DOHH2 (cell line): ENCODE measurements around the gene ZNF385C.
A peak's percentile ranks its signal among the peaks of the same experiment; 100 is the strongest.

Experiments used
- H3F3A ChIP-seq: fragments of 200-600 bp; sonication (generic), shearing (Covaris generic); 2 replicates; pipeline ENCODE4 v1.6.0; 2016; ENCODE audit warnings: antibody characterized with exemption, mild to moderate bottlenecking; ENCODE audit not compliant: control insufficient read depth, insufficient read depth
- H3K27ac ChIP-seq: fragments of 200-600 bp; sonication (generic); 2 replicates; pipeline ENCODE4 v1.5.1; 2014; ENCODE audit warnings: low read depth, mild to moderate bottlenecking, low read length, moderate library complexity
- H3K27me3 ChIP-seq: fragments of 200-600 bp; sonication (generic); 2 replicates; pipeline ENCODE4 v1.6.1; 2014; ENCODE audit warnings: mild to moderate bottlenecking, low read length, mixed read lengths; ENCODE audit not compliant: control insufficient read depth
- H3K36me3 ChIP-seq: fragments of 200-600 bp; sonication (generic); 2 replicates; pipeline ENCODE4 v1.6.1; 2014; ENCODE audit warnings: mild to moderate bottlenecking, low read length, moderate library complexity, mixed read lengths; ENCODE audit not compliant: control insufficient read depth
- H3K4me1 ChIP-seq: fragments of 200-600 bp; sonication (generic); 2 replicates; pipeline ENCODE4 v1.6.1; 2014; ENCODE audit warnings: mild to moderate bottlenecking, low read length, mixed read lengths; ENCODE audit not compliant: control insufficient read depth
- H3K4me2 ChIP-seq: fragments of 200-600 bp; sonication (generic); 2 replicates; pipeline ENCODE4 v1.6.0; 2014; ENCODE audit warnings: mild to moderate bottlenecking, low read length, moderate library complexity
- H3K4me3 ChIP-seq: fragments of 200-600 bp; sonication (generic); 2 replicates; pipeline ENCODE4 v1.5.1; 2014; ENCODE audit warnings: mild to moderate bottlenecking, low read length, mixed read lengths
- H3K79me2 ChIP-seq: fragments of 200-600 bp; sonication (generic); 2 replicates; pipeline ENCODE4 v1.6.1; 2014; ENCODE audit warnings: mild to moderate bottlenecking, low read length, mixed read lengths; ENCODE audit not compliant: control insufficient read depth
- H3K9me2 ChIP-seq: fragments of 200-600 bp; sonication (generic); replicated peaks from 2 replicates; pipeline ENCODE4 v1.6.1; 2014; ENCODE audit warnings: mild to moderate bottlenecking, low read length, mixed read lengths; ENCODE audit not compliant: control insufficient read depth
- H3K9me3 ChIP-seq: fragments of 200-600 bp; sonication (generic); 2 replicates; pipeline ENCODE4 v1.6.1; 2014; ENCODE audit warnings: antibody characterized with exemption, low read length, mixed read lengths; ENCODE audit not compliant: control insufficient read depth, insufficient read depth
- H4K20me1 ChIP-seq: fragments of 200-600 bp; sonication (generic); 2 replicates; pipeline ENCODE4 v1.6.0; 2014; ENCODE audit warnings: low read depth, mild to moderate bottlenecking, antibody characterized with exemption, low read length, moderate library complexity; ENCODE audit not compliant: control insufficient read depth, insufficient read depth
- EZH2phosphoT487 ChIP-seq: fragments of 200-600 bp; sonication (generic); IDR thresholded peaks from 2 replicates; pipeline ENCODE4 v1.6.1; 2017; ENCODE audit warnings: borderline replicate concordance, mild to moderate bottlenecking, antibody characterized with exemption, low read length, moderate library complexity, mixed read lengths
- TF ChIP-seq, protein P1 (sequence below): fragments of 200-600 bp; sonication (generic); IDR thresholded peaks from one replicate; pipeline ENCODE4 v1.5.1; 2014; ENCODE audit warnings: antibody characterized with exemption, mild to moderate bottlenecking, low read depth, low read length; ENCODE audit not compliant: poor library complexity, severe bottlenecking

The ZNF385C gene

DNA sequence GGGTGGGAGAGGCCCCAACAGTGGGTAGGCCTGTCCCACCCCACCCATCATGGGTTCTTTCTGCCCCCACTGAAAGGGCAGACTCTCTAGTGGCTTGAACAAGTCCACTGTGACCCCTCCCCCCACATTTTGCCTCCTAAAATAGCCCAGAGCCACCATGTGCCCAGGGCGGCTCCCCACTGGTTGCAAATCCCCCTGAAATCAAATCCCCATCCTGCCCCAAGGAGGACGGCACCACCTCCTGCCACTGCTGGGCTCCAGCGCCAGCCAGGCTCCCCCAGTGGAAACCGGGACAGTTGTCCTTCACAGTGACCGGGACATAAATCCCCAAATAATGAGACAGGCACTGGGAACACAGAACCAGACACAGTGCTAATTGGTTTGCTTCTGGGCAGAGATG lies 20.5 kb downstream of the ZNF385C start:
- Histone ChIP-seq H4K20me1 (no peaks in the 10 kb centered on the region), H3K36me3 (no peaks in the 10 kb centered on the region), H3K9me2 (no peaks in the 10 kb centered on the region), H3K4me2 (no peak overlapping the region), H3K27ac (no peak overlapping the region), H3K4me3 (no peak overlapping the region), H3K27me3 (peaks cover 30% of the 10 kb centered on the region), H3K4me1 (no peaks in the 10 kb centered on the region), H3K79me2 (no peaks in the 10 kb centered on the region), H3F3A (no peaks in the 10 kb centered on the region), H3K9me3 (no peaks in the 10 kb centered on the region)
- TF ChIP-seq EZH2phosphoT487, result no peak

DNA sequence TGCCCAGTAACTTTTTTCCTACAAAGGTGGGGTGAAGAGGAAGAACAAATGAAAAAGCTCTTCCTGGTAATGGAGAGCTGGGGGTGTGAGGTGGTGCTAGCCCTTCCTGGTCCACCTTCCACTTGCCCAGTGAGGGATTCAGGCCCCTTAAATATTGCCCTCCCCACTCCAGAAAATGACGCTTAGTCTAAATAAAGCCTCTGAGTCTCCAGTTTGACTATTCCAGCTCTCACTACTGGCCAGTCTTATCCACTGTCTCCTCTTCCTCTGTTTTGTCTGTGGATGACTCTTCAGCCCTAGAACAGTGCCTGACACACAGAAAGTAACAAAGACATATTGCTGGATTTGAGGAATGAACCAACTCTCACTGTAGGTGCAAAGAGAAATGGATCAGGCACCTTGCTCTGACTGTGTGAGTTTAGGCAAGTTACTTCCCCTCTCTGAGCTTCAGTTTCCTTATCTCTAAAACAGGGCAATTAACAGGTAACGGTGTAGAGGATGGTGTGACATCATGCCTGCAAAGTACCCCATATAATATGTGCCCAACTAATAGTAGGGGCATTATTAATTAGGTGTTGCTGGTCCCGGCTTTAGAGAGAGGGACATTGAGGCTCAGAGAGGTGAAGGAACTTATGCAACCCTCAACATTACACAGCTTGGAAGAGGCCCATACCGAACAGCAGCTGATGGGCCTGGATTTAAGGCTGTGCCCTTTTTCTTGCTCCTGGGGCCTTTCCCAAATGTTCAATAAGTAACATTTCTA lies 21.3 kb downstream of the ZNF385C start:
- no peaks in the 10 kb centered on the region for H3K36me3 ChIP-seq
- no peak overlapping the region for H3K4me3 ChIP-seq
- peaks cover 4% of the 10 kb centered on the region; the same call in 1 of the 2 replicates for H3K4me1 ChIP-seq
- peaks cover 38% of the 10 kb centered on the region for H3K27me3 ChIP-seq
- no peak for TF ChIP-seq EZH2phosphoT487
- TF ChIP-seq, protein P1, sequence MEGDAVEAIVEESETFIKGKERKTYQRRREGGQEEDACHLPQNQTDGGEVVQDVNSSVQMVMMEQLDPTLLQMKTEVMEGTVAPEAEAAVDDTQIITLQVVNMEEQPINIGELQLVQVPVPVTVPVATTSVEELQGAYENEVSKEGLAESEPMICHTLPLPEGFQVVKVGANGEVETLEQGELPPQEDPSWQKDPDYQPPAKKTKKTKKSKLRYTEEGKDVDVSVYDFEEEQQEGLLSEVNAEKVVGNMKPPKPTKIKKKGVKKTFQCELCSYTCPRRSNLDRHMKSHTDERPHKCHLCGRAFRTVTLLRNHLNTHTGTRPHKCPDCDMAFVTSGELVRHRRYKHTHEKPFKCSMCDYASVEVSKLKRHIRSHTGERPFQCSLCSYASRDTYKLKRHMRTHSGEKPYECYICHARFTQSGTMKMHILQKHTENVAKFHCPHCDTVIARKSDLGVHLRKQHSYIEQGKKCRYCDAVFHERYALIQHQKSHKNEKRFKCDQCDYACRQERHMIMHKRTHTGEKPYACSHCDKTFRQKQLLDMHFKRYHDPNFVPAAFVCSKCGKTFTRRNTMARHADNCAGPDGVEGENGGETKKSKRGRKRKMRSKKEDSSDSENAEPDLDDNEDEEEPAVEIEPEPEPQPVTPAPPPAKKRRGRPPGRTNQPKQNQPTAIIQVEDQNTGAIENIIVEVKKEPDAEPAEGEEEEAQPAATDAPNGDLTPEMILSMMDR, result no peak
- no peaks in the 10 kb centered on the region for H3K9me3 ChIP-seq
- no peak overlapping the region for H3K27ac ChIP-seq
- H4K20me1 ChIP-seq, result no peaks in the 10 kb centered on the region
- no peaks in the 10 kb centered on the region for H3F3A ChIP-seq
- H3K79me2 ChIP-seq, result no peaks in the 10 kb centered on the region
- no peak overlapping the region for H3K4me2 ChIP-seq
- H3K9me2 ChIP-seq, result no peaks in the 10 kb centered on the region

DNA sequence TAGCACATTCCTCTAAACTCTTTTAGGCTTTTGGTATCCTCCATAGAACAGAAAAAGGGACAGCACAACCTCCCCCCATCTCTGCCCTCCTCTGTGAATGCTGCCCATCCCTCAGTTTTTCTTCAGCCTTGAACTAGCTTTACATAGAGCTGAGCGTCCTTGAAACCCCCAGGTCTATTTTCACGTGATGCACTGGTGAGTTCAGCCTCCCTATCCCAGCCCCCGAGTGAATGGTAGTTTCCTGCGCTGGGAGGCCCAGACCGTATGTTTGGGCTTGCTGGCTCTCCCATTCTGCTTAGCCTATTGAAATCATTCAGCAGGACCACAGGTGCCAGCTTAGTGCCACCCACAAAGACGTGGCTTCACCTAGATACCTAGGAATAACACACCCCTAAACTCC lies 22.5 kb downstream of the ZNF385C start:
- Histone ChIP-seq H4K20me1 (no peaks in the 10 kb centered on the region), H3K9me2 (no peaks in the 10 kb centered on the region), H3K36me3 (no peaks in the 10 kb centered on the region), H3K27ac (no peak overlapping the region), H3K9me3 (no peaks in the 10 kb centered on the region), H3K4me3 (no peak overlapping the region), H3F3A (no peaks in the 10 kb centered on the region), H3K4me2 (no peak overlapping the region), H3K27me3 (peaks cover 47% of the 10 kb centered on the region), H3K79me2 (no peaks in the 10 kb centered on the region), H3K4me1 (peaks cover 9% of the 10 kb centered on the region; the same call in 1 of the 2 replicates)
- no peak for TF ChIP-seq EZH2phosphoT487
- TF ChIP-seq, protein P1, result no peak

DNA sequence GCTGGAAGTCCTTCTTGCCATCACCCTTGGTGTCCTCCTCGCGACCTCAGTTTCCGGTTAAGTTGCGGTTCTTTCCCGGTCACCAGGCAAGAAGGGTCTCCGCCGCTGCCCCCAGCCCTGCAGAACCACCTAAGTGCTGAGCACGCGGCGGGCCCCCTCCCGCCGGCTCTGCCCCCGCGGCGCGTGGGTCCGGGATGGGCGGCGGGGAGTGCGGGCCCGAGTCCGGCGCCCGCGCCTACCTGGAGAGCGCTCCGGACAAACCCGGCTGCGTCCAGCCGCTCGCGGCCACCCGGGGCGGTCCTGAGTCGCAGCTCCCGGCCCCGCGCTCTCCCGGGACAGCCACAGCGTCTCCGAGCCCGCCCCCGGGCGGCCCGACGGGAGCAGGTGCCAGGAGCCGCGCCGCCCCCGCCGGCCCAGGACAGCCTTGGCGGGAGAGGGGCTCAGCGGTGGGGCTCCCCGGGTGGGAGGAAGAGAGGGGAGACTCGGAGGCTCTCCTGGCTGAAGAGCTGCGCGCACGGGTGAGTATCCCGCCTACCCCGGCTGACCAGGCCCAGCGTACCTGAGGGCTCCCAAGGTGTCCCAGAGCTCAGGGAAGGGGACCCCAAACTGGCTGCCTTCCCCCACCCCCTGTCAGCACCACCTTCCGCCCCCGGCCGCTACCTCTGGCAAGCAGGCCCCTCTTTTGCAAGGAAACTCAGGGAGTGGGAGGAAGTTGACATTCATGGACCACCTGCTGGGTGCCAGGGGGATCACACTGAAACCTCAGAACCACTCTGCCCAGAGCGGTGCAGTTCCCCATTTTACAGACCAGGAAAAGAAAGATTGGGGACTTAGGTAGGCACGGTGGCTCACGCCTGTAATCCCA lies 25.7 kb downstream of the ZNF385C start:
- Histone ChIP-seq H3K4me3 (no peak overlapping the region), H3K79me2 (no peaks in the 10 kb centered on the region)
- 0 out of 2 replicates have a peak, but pooled peaks have one; percentile 35 for TF ChIP-seq EZH2phosphoT487
- TF ChIP-seq, protein P1, result no peak

More for the DNA sequence above, 25.7 kb downstream of the ZNF385C start:
- H3K4me2 ChIP-seq, result peak overlapping the region; percentile 8; the same call in 1 of the 2 replicates
- H3K27me3 ChIP-seq, result peaks cover 44% of the 10 kb centered on the region
- no peaks in the 10 kb centered on the region for H3F3A ChIP-seq
- no peaks in the 10 kb centered on the region for H3K9me3 ChIP-seq
- H3K27ac ChIP-seq, result no peak overlapping the region
- no peaks in the 10 kb centered on the region for H4K20me1 ChIP-seq
- peaks cover 9% of the 10 kb centered on the region; the same call in 1 of the 2 replicates for H3K4me1 ChIP-seq
- no peaks in the 10 kb centered on the region for H3K36me3 ChIP-seq
- H3K9me2 ChIP-seq, result no peaks in the 10 kb centered on the region
